OCI-M2 (cell line): ENCODE results near the gene SFXN3.

ENCODE experiments used
- DNase-seq: peaks from one replicate; lab custom pipeline; 2025; ENCODE audit not compliant: unreplicated experiment; lab: John Stamatoyannopoulos, UW

SFXN3 gene

DNA sequence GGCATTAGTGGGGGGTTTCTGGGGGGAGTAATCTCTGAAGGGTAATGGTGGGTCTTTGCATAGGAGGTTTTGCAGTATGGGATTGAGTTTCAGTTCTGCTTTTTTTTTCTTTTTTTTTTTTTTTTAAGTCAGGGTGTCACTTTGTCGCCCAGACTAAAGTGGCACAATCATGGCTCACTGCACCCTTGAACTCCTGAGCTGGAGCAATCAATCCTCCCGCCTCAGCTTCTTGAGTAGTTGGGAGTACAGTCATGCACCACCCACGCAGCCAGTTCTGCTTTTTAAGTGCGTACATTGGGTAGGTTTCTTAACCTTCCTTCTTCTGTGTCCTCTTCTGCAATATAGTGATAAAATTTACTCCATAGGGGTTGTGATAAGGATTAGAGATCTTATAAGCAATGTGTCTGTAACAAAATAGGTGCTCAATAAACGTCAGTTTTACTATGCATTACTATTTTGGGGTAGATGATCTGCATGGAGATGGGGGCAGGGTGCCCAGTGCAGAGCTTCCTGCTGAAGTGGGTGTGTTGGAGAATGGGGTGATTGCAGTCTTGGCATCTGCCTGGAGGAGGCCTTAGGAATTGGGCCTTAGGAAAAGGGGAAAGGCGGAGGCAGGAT, 40.3 kb downstream of the SFXN3 start:
- DNase-seq = peak; percentile 18

DNA sequence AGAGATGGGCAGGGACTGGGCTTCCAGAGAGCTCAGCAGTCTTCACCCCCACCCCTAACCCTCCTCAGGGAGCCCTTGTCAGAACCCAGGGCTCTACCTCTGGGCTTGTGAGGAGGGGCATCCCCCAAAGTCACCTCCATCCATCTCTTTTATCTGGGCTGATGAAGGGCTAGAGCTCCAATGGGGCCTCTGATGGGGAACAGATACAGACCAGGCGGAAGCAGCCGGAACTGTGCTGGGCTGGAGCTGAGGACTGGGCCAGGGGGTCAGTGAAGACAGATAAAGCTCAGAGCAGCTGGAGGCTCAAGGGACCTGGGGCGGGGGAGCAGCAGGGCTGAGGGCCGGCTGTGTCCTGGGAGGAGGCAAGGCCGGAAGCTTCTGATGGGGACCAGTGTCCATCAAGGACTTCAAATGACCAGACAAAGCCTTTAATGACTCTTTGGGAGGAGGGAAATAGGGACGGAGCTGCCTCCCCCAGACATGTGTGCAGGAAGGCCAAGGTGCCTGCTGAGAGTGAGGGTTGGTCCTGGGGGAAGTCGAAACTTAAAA, 40.9 kb downstream of the SFXN3 start:
- DNase-seq = no peak

DNA sequence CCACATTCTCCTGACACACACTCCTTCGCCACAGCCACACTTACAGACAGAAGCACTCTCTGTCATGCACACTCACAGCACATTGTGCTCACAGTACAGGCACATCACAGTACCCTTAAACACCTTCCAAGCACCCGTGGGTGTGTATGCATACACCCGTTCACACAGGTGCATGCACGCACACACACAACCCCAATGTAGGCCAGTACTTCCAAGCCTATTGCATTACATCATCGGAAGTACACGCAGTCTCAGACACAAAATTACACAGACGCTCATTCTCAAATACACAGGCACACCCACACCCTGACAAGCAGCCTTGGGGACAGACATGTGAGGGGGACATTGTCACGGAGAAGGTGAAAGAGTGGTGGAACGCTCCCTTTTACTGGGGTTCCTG, 41.9 kb downstream of the SFXN3 start:
- DNase-seq = no peak

- DNase-seq = no peak
Observed at GRCh38 chr10:101073631-101074030, 42.6 kb downstream of the SFXN3 start.

- no peak for DNase-seq
Observed at GRCh38 chr10:101075775-101076174, 44.7 kb downstream of the SFXN3 start.

DNA sequence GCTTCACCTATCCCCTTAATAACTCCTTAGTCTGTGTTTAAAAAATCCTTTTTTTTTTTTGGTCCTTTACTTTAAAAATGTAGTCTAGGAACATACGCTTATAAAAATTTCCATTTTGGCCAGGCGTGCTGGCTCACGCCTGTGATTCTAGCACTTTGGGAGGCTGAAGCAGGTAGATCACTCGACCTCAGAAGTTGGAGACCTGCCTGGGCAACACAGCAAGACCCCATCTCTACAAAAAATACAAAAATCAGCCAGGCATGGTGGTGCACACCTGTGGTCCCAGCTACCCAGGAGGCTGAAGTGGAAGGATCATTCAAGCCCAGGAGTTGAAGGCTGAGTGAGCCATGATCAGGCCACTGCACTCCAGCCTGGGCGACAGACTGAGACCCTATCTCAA, 45.6 kb downstream of the SFXN3 start:
- DNase-seq = no peak

- DNase-seq = no peak
Observed at GRCh38 chr10:101079874-101080273, 48.8 kb downstream of the SFXN3 start.

DNA sequence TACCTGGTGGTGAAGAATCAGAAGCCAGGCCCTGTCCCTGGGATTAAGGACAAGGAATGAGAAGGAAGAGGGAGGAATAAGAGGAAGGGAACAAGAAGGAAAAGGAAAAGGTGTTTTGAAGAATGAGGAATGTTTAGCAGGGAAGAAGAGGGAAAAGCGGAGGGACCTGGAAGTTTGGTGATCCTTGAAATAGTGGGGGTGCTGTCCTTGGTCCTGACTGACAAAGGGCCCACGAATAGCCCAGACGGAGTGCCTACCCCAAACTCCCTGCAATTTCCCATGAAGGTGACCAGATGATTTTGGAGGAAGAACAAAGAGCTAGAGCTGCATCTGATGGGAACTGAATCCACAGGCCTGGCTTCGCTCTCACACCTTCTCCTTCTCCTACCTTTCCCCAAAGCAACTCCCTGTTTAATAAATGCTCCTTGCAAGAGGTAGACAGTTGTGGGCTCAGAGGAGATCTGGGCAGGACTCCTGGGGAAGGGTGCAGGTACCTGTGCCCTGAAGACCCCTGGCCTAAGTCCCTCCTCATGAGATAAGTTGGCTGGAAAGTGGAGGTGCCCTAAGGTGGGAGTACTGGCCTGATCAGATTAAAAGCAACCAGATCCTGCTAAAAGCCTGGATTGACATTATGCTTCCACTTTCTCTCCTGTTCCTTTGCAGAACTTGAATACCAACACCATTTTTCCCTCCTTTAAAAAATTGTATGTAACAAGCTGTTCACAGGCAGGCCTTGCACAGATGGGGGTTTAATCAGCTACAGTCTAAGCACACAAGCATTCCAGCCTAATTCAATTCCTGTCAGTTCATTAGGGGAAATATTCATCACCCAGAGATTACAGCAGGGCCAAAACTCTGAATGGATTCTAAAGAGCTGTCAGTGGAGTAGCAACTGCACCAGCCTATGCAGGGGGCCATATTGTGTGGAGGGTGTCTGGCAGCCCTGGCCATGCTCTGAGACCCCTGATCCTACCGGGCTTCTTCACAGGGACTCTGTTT, 50.2 kb downstream of the SFXN3 start:
- DNase-seq = no peak

DNA sequence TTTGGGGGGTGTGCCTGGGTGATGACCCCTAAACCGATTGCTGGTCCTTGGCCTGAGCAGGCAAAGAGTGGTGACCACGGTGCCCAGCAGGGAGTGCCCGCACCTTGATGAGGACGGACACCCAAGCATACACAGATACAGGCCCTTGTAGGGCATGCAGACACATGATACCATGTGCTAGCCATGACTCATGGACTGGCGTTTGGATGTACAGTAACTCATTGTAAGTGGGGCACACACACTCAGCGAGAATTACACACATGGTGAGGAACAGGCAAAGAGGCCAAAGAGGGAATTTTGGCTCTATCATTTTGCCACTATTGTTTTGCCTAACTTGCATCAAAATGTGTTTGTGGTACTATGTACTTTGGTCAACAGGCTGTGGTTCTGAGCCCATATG, 54.8 kb downstream of the SFXN3 start:
- no peak for DNase-seq

GRCh38 chr10:101087376-101087775, 56.3 kb downstream of the SFXN3 start:
- no peak for DNase-seq

DNA sequence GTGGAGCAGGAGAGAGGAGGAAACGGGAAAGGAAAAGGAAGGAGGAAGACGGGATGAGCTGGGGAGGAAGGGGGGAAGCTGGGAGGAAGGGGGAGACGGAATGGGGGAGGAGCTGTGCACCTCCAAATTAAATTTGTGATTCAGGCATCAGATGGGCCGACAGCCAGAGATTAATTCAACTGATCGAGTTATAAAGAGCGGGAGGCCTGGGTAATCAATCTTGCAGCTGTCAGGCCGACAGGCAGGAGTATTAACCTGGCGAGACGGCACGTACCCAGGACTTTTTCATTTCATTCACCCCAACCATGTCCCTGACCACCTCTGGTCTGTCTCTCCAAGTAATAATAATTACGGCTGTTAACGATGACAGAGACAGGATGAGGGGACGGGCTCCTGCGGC, 56.9 kb downstream of the SFXN3 start:
- no peak for DNase-seq

- no peak for DNase-seq
Observed at GRCh38 chr10:101089520-101090299, 58.7 kb downstream of the SFXN3 start.

GRCh38 chr10:101090597-101090996, 59.6 kb downstream of the SFXN3 start:
- DNase-seq = no peak
